Bronchial epithelial cell (primary cell): ENCODE results near the gene PPFIA3. TPM values are rescaled to one million over a fixed set of nuclear protein-coding genes. Genes with fewer than 3 reads are reported as not detected.

ENCODE experiments used
- DNase-seq: peaks from one replicate; pipeline ENCODE4 v3.0.0-alpha.2; 2010; ENCODE audit warnings: low read depth
- FAIRE-seq: peaks from 2 replicates; lab custom pipeline; 2011; peaks lifted over from hg19 to GRCh38; lab: Jason Lieb, UNC
- H3K27me3 ChIP-seq: 2 replicates; pipeline ENCODE4 v1.5.1; 2011; ENCODE audit warnings: low read length; ENCODE audit not compliant: control insufficient read depth, insufficient read depth
- H3K36me3 ChIP-seq: 2 replicates; pipeline ENCODE4 v1.5.1; 2011; ENCODE audit warnings: low read length; ENCODE audit not compliant: control insufficient read depth, insufficient read depth
- H3K4me3 ChIP-seq: 2 replicates; pipeline ENCODE4 v1.5.1; 2011; ENCODE audit warnings: mild to moderate bottlenecking, low read depth, low read length, control low read depth
- total RNA-seq: library from RNA; depleted of rRNA; stranded (reverse); fragments of >200 nt; gene quantifications from 2 replicates; pipeline ENCODE4 v1.2.1, GENCODE V29; 2014
- TF ChIP-seq, protein P1 (sequence below): IDR thresholded peaks from 2 replicates; pipeline ENCODE4 v1.5.1; 2011; ENCODE audit warnings: mild to moderate bottlenecking, moderate library complexity, low read length, control low read depth, inconsistent platforms; ENCODE audit not compliant: insufficient read depth, severe bottlenecking

Gene PPFIA3
- total RNA-seq, 1 donor from 2014 or later, result 1.3 TPM

DNA sequence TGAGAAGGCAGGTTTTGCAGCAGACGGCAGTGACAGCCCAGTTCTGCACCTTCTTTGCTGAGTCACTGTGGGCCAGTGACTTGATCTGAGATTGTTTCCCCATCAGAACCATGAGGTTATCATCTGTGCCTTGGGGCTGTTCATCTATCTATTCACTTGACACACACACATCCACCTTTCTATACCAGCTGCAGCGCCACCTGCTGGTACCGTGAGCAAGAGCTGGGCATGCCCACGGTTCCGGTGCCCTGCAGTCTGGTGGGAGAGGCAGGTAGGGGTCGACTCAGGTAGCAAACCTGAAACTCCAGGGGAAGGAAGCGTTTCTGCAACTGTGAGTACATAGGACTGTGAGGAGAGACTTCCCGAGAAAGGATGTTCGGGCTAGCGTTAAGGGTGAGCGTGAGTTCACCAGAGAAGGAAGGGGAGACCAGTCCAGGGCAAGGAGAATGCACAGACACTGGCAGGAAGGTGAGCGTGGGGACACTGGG lies 12.7 kb upstream of the PPFIA3 start:
- FAIRE-seq (peak; percentile 66), DNase-seq (peak; percentile 70)
- Histone ChIP-seq H3K27me3 (no peaks in the 10 kb centered on the region), H3K36me3 (peaks cover 43% of the 10 kb centered on the region), H3K4me3 (no peak overlapping the region)
- TF ChIP-seq, protein P1, sequence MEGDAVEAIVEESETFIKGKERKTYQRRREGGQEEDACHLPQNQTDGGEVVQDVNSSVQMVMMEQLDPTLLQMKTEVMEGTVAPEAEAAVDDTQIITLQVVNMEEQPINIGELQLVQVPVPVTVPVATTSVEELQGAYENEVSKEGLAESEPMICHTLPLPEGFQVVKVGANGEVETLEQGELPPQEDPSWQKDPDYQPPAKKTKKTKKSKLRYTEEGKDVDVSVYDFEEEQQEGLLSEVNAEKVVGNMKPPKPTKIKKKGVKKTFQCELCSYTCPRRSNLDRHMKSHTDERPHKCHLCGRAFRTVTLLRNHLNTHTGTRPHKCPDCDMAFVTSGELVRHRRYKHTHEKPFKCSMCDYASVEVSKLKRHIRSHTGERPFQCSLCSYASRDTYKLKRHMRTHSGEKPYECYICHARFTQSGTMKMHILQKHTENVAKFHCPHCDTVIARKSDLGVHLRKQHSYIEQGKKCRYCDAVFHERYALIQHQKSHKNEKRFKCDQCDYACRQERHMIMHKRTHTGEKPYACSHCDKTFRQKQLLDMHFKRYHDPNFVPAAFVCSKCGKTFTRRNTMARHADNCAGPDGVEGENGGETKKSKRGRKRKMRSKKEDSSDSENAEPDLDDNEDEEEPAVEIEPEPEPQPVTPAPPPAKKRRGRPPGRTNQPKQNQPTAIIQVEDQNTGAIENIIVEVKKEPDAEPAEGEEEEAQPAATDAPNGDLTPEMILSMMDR, result peak; percentile 88

DNA sequence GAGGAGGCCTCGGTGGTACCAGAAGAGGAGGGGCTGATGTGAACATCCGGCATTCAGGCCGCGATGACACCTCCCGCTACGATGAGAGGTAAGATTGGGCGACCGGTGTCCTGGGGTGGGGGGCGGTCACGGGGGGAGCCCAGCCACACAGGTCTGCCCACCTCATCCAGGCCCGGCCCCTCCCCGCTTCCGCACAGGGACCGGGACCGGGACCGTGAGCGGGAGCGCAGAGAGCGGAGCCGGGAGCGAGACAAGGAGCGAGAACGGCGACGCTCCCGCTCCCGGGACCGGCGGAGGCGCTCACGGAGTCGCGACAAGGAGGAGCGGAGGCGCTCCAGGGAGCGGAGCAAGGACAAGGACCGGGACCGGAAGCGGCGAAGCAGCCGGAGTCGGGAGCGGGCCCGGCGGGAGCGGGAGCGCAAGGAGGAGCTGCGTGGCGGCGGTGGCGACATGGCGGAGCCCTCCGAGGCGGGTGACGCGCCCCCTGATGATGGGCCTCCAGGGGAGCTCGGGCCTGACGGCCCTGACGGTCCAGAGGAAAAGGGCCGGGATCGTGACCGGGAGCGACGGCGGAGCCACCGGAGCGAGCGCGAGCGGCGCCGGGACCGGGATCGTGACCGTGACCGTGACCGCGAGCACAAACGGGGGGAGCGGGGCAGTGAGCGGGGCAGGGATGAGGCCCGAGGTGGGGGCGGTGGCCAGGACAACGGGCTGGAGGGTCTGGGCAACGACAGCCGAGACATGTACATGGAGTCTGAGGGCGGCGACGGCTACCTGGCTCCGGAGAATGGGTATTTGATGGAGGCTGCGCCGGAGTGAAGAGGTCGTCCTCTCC lies 11.5 kb upstream of the PPFIA3 start:
- Histone ChIP-seq H3K27me3 (no peaks in the 10 kb centered on the region), H3K36me3 (peaks cover 36% of the 10 kb centered on the region), H3K4me3 (no peak overlapping the region)
- DNase-seq, result no peak
- TF ChIP-seq, protein P1, result no peak
- no peak for FAIRE-seq

- Histone ChIP-seq H3K27me3 (no peaks in the 10 kb centered on the region), H3K4me3 (no peak overlapping the region), H3K36me3 (peaks cover 28% of the 10 kb centered on the region)
- DNase-seq (no peak), FAIRE-seq (no peak)
- TF ChIP-seq, protein P1, result no peak
Observed at GRCh38 chr19:49109051-49109450, 10.3 kb upstream of the PPFIA3 start.

DNA sequence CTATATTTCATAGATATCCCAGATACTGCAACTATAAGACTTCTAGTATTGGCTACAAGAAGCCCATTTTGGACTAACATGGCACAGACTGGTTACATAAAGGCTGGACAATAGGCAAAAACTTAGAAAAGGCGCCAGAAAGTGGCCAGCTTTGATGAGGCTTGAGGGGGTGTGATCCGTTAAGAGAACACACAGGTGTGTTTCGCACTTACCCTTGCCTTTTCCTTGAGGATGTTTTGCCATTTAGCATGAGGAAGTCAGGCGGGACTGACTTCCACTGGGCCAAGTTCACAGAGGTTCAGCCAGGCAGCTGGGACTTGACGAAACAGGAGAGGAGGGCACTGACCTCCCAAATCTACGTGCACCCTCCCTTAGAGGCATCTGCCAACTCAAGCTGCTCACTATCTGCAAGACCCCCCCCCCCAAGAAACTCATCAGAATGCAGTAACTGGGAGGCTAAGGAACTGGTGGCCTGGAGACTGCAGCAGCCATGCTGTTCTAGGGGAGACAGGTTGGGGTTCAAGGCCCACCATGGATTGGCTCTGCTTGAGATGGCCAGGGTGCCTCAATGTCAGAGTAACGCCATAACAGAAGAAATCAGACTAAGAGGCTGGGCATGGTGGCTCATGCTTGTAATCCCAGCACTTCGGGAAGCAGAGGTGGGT lies 9.6 kb upstream of the PPFIA3 start:
- DNase-seq, result no peak
- Histone ChIP-seq H3K4me3 (no peak overlapping the region), H3K27me3 (no peaks in the 10 kb centered on the region), H3K36me3 (peaks cover 23% of the 10 kb centered on the region)
- no peak for FAIRE-seq
- TF ChIP-seq, protein P1, result no peak

DNA sequence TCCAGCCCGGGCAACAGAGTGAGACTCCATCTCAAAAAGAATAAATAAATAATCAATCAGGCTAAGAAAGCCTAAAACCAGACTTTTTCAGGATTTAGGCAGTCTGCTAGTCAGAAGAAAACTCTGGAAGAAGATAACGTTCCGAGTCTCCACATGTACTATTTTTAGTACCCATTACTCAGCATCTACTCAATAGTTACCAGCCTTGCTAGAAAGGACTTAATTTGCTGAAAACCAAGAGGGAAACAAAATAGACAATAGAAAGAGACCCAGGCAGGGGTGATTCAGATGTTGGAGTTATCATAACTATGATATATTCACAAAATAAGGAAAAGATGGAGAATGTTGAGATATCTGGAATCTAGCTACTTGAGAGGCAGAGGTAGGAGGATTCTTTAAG lies 8.8 kb upstream of the PPFIA3 start:
- no peak for FAIRE-seq
- no peak for DNase-seq
- Histone ChIP-seq H3K4me3 (no peak overlapping the region), H3K36me3 (peaks cover 17% of the 10 kb centered on the region), H3K27me3 (no peaks in the 10 kb centered on the region)
- TF ChIP-seq, protein P1, result no peak
